AG04450 (cell line): ENCODE measurements around the gene CADM1. TPM values are rescaled to one million over a fixed set of nuclear protein-coding genes. Genes with fewer than 3 reads are reported as not detected.

Experiments
- CTCF ChIA-PET: fragments of 300-600, 350-600 bp; formaldehyde crosslinking; extraction: SDS; loops from one replicate; lab custom pipeline; 2022; ENCODE audit warnings: antibody characterized with exemption, inconsistent platforms; lab: Charles Lee
- POLR2A ChIA-PET: fragments of 350-600 bp; formaldehyde crosslinking; extraction: SDS; loops from one replicate; lab custom pipeline; 2021; ENCODE audit warnings: antibody characterized with exemption, inconsistent platforms; lab: Yijun Ruan, JAX
- DNase-seq: peaks from one replicate; pipeline ENCODE4 v3.0.0-alpha.2; 2011; ENCODE audit warnings: low read depth, low spot score
- H3K27ac ChIP-seq: one replicate; pipeline ENCODE4 v1.5.1; 2012; ENCODE audit warnings: low read depth, low read length, control low read depth
- H3K27me3 ChIP-seq: one replicate; pipeline ENCODE4 v1.6.0; 2012; ENCODE audit warnings: low read length; ENCODE audit not compliant: control insufficient read depth, insufficient read depth
- H3K4me3 ChIP-seq: 2 replicates; pipeline ENCODE4 v1.5.1; 2011; ENCODE audit warnings: mild to moderate bottlenecking, low read depth, low read length, control low read depth
- H3K9me3 ChIP-seq: 2 replicates; pipeline ENCODE4 v1.5.1; 2012; ENCODE audit warnings: low read length; ENCODE audit not compliant: control insufficient read depth, insufficient read depth
- polyA plus RNA-seq: library from polyadenylated mRNA; depleted of rRNA; stranded (reverse); fragments of >200 nt; gene quantifications from 2 replicates; pipeline ENCODE4 v1.2.3, GENCODE V29; 2011
- TF ChIP-seq, protein P1 (sequence below): IDR thresholded peaks from 2 replicates; pipeline ENCODE4 v1.5.1; 2011; ENCODE audit warnings: low read depth, low read length, control low read depth, inconsistent platforms

The CADM1 gene
- polyA plus RNA-seq, 1 experiment, result 70.7 TPM

DNA sequence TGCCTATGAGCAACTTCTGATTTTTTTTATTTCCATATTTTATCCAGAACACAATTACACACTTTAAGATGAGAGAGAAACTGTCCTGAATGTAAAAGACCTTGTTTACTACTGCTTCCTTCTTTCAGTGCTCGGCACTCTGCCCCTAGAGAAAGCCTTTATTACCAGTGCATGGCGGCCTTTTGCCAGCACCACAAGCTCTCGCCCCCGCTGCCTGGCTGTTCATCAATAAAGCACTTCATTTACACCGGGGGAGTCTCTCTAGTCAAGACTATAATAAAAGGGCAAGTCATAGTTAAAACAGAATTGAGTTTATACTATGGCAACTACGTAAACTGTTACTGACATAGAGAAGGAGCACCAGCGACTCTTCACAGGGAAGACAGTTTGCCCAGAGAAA, 259.5 kb downstream of the CADM1 start:
- CTCF ChIA-PET, result no interaction called here
- POLR2A ChIA-PET, result no interaction called here
- no peaks in the 10 kb centered on the region for H3K9me3 ChIP-seq
- TF ChIP-seq, protein P1, sequence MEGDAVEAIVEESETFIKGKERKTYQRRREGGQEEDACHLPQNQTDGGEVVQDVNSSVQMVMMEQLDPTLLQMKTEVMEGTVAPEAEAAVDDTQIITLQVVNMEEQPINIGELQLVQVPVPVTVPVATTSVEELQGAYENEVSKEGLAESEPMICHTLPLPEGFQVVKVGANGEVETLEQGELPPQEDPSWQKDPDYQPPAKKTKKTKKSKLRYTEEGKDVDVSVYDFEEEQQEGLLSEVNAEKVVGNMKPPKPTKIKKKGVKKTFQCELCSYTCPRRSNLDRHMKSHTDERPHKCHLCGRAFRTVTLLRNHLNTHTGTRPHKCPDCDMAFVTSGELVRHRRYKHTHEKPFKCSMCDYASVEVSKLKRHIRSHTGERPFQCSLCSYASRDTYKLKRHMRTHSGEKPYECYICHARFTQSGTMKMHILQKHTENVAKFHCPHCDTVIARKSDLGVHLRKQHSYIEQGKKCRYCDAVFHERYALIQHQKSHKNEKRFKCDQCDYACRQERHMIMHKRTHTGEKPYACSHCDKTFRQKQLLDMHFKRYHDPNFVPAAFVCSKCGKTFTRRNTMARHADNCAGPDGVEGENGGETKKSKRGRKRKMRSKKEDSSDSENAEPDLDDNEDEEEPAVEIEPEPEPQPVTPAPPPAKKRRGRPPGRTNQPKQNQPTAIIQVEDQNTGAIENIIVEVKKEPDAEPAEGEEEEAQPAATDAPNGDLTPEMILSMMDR, result no peak
- H3K27me3 ChIP-seq, result no peaks in the 10 kb centered on the region
- DNase-seq, result no peak
- no peak overlapping the region for H3K4me3 ChIP-seq
- no peak overlapping the region for H3K27ac ChIP-seq

DNA sequence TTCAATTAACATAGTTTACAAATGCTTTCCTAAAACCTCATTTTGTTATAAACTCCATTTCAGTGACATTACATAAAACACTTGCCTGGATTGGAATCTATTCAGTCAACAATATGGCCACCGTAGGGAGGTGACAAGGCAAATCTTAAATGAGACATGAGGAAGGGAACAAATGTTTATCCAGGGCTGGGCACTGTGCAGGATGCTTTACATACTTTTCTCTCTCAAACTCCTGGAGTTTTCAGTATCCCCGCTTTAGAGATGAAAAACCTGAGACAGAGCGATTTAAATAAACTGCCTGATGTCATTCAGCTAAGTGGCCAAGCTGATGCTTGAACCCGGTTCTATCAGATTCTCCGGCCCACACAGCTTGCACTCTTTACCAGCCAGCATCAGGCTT, 259.9 kb downstream of the CADM1 start:
- DNase-seq, result no peak
- Histone ChIP-seq H3K9me3 (no peaks in the 10 kb centered on the region), H3K27me3 (no peaks in the 10 kb centered on the region), H3K27ac (no peak overlapping the region), H3K4me3 (no peak overlapping the region)
- POLR2A ChIA-PET, result no interaction called here
- TF ChIP-seq, protein P1, result no peak
- CTCF ChIA-PET, result no interaction called here

DNA sequence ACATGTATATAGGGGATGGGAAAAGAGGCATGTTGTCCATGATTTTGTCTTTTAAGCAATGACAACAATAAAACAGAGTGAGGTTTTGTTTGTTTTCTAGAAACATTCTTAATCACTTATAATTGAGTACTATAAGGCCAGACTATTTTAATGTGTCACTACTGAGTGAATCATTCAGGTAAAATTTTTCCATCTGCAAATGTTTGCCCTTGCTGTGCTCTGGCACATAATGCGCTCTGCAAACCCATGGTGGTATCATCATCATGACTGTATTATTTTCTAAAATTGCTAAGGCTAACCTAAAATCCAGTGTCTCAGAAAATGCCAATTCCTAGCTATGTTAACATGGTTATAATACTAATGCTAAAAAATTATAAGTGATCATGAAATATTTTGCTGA, 261.2 kb downstream of the CADM1 start:
- H3K9me3 ChIP-seq, result no peaks in the 10 kb centered on the region
- no peak for DNase-seq
- H3K27me3 ChIP-seq, result no peaks in the 10 kb centered on the region
- ChIA-PET CTCF (interaction anchor here (0.5 kb wide), 1 partner anchor 20 kb away, joined by 3 read pairs; no protein-coding TSS in a partner anchor), POLR2A (no interaction called here)
- H3K4me3 ChIP-seq, result no peak overlapping the region
- no peak overlapping the region for H3K27ac ChIP-seq
- TF ChIP-seq, protein P1, result no peak

DNA sequence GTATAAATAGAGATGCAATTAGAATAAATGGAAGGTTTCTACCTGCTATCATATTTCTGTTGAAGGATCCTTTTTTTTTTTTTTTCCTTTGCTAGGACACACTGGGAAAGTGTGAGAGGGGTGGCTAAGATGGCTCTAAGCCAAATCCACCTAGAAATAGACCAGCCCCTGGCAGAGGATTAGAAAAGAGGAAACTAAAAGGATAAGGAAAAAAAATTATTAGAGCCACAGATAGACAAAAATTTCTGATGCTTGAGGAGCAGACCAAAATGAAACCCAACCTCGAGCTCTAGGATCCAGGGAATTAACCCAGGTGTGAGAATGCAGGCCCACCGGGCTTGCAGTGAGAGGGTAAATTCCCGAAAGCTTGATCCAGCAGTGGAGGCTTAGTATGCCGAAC, 262.3 kb downstream of the CADM1 start:
- CTCF ChIA-PET, result interaction anchor here (0.7 kb wide), 1 partner anchor 48 kb away, joined by 4 read pairs; no protein-coding TSS in a partner anchor
- Histone ChIP-seq H3K27me3 (no peaks in the 10 kb centered on the region), H3K9me3 (no peaks in the 10 kb centered on the region), H3K27ac (no peak overlapping the region), H3K4me3 (no peak overlapping the region)
- no peak for DNase-seq
- POLR2A ChIA-PET, result no interaction called here
- TF ChIP-seq, protein P1, result no peak

DNA sequence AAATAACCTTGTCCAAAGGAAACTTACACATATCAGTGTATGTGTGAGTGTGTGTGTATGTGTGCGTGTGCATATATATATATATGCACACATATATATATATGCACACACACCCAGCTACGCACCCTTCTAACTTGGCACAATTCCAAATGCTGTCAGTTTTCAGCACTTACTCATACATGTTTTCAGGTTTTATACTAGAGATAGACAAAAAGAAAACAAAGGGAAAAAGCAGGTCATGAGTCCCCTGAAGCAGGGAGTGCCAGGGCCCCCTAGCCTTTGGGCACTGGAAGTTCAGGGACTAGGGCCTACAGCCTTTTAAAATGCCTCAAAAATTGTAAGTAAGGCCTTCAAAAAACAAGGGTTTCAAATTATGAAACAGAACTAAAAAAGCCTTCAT, 265.4 kb downstream of the CADM1 start:
- Histone ChIP-seq H3K27ac (no peak overlapping the region), H3K4me3 (no peak overlapping the region), H3K9me3 (no peaks in the 10 kb centered on the region), H3K27me3 (no peaks in the 10 kb centered on the region)
- ChIA-PET POLR2A (no interaction called here), CTCF (no interaction called here)
- DNase-seq, result no peak
- TF ChIP-seq, protein P1, result no peak
